Type B pancreatic cell (in vitro differentiated cells): ENCODE data around the gene LRRC63. TPM values are rescaled to one million over a fixed set of nuclear protein-coding genes. Genes with fewer than 3 reads are reported as not detected.
"Not testable (repeated sequence)": the region's sequence is repeated elsewhere in the genome, so short reads cannot be mapped to it uniquely, and the experiment has no call there.

ENCODE experiments used
- DNase-seq: peaks from one replicate; pipeline ENCODE4 v3.0.0; 2021; ENCODE audit warnings: mixed read lengths; ENCODE audit not compliant: unreplicated experiment; ENCODE audit errors: extremely low spot score
- H3K27ac Mint-ChIP-seq: 2 replicates; pipeline ENCODE4 v1.8.0; 2021; ENCODE audit warnings: mild to moderate bottlenecking, mixed read lengths
- H3K27me3 Mint-ChIP-seq: 2 replicates; pipeline ENCODE4 v1.8.0; 2021; ENCODE audit warnings: mixed read lengths
- H3K36me3 Mint-ChIP-seq: 2 replicates; pipeline ENCODE4 v1.8.0; 2021; ENCODE audit warnings: mixed read lengths
- H3K4me1 Mint-ChIP-seq: one replicate; pipeline ENCODE4 v1.8.0; 2021; ENCODE audit warnings: mixed read lengths; ENCODE audit not compliant: unreplicated experiment
- H3K4me3 Mint-ChIP-seq: 2 replicates; pipeline ENCODE4 v1.8.0; 2021; ENCODE audit warnings: mild to moderate bottlenecking, mixed read lengths
- H3K9me3 Mint-ChIP-seq: 2 replicates; pipeline ENCODE4 v1.8.0; 2021; ENCODE audit warnings: mixed read lengths
- CTCF ChIP-seq: fragments of 200-600 bp; sonication (generic); conservative IDR thresholded peaks from 2 replicates; pipeline ENCODE4 v1.5.0; 2021; ENCODE audit warnings: antibody characterized with exemption, mild to moderate bottlenecking
- total RNA-seq: library from RNA; stranded (reverse); gene quantifications from 2 replicates; pipeline ENCODE4 v1.2.1, GENCODE V29; 2021; ENCODE audit warnings: low replicate concordance

LRRC63 gene
- total RNA-seq, 1 donor from 2014 or later = 0.24 TPM

DNA sequence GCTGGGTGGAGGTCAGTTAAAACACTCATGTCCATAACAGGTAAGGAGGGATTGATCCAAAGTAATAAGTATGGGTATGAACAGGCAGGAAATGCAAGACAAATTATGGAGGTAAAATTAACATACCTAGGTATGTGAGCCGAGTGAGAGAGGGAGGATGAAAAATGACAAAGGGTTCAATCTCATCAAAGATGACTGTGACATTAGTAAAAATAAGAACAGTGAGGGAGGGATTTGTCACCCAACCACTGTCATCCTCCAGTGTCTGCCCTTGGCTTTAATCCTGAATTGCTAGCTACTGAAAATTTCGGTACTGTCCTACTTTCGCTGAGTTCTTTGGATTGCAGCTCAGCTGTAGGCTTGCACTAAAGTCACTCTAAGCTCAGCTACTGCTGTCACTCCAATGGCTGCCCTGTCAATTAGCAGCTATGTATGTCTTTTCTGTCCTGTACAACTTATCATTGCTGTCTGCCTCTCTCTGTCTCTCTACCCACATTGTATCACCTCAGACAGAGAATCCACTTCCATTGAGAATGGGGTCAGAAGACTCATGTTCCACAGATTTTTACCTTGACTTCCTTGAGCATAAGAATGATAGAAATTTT lies 62.5 kb downstream of the LRRC63 start:
- no peaks in the 10 kb centered on the region for H3K27me3 Mint-ChIP-seq
- H3K4me3 Mint-ChIP-seq = no peak overlapping the region
- TF ChIP-seq CTCF = no peak
- no peak overlapping the region for H3K27ac Mint-ChIP-seq
- H3K36me3 Mint-ChIP-seq = no peaks in the 10 kb centered on the region
- no peaks in the 10 kb centered on the region for H3K9me3 Mint-ChIP-seq
- peaks cover 4% of the 10 kb centered on the region for H3K4me1 Mint-ChIP-seq
- no peak for DNase-seq

GRCh38 chr13:46278474-46278873 lies 66.7 kb downstream of the LRRC63 start:
- Mint-ChIP-seq H3K27me3 (no peaks in the 10 kb centered on the region), H3K4me1 (peaks cover 9% of the 10 kb centered on the region), H3K9me3 (no peaks in the 10 kb centered on the region), H3K4me3 (no peak overlapping the region), H3K27ac (peak overlapping the region; percentile 47), H3K36me3 (no peaks in the 10 kb centered on the region)
- DNase-seq = no peak
- no peak for TF ChIP-seq CTCF

DNA sequence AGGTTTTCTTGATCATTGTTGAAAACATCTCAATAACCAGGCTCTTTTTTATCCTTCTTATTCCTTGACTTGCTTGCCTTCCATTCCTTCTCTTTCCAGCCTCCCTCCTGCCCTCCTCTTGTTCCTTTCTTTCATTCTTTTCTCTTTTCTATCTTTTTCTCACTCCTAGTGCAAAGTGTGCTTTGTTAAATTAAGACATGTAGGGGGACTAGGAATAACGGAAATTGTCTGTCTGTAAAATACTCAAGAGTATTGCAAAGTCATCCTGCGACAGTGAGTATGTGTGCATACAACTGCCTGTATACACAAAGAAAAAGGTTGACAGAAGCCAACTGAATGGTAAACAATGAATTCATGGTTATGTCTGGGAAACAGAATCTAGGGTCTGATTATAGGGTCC lies 70.1 kb downstream of the LRRC63 start:
- H3K4me3 Mint-ChIP-seq = no peak overlapping the region
- H3K27me3 Mint-ChIP-seq = no peaks in the 10 kb centered on the region
- no peak for TF ChIP-seq CTCF
- DNase-seq = no peak
- no peaks in the 10 kb centered on the region for H3K36me3 Mint-ChIP-seq
- no peaks in the 10 kb centered on the region for H3K9me3 Mint-ChIP-seq
- H3K27ac Mint-ChIP-seq = no peak overlapping the region
- peaks cover 9% of the 10 kb centered on the region for H3K4me1 Mint-ChIP-seq

DNA sequence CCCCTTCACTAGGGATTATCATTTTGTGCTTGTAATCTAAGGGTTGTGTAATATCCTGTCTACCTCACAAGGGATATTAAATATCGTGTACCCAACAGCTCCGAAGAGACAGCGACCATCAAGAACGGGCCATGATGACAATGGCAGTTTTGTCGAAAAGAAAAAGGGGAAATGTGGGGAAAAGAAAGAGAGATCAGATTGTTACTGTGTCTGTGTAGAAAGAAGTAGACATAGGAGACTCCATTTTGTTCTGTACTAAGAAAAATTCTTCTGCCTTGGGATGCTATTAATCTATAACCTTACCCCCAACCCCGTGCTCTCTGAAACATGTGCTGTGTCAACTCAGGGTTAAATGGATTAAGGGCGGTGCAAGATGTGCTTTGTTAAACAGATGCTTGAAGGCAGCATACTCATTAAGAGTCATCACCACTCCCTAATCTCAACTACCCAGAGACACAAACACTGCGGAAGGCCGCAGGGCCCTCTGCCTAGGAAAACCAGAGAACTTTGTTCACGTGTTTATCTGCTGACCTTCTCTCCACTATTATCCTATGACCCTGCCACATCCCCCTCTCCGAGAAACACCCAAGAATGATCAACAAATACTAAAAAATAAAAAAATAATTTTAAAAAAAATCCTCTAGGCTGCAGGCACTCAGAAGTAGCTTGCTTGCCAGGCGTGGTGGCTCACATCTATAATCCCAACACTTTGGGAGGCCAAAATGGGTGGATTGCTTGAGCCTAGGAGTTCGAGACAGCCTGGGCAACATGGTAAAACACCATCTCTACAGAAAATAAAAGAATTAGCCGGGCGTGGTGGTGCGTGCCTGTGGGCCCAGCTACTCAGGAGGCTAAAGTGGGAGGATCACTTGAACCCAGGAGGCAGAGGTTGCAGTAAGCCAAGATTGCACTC lies 72.4 kb downstream of the LRRC63 start:
- H3K27me3 Mint-ChIP-seq, H3K36me3 Mint-ChIP-seq, H3K4me1 Mint-ChIP-seq, H3K4me3 Mint-ChIP-seq, H3K9me3 Mint-ChIP-seq, DNase-seq, H3K27ac Mint-ChIP-seq: not testable (repeated sequence)

DNA sequence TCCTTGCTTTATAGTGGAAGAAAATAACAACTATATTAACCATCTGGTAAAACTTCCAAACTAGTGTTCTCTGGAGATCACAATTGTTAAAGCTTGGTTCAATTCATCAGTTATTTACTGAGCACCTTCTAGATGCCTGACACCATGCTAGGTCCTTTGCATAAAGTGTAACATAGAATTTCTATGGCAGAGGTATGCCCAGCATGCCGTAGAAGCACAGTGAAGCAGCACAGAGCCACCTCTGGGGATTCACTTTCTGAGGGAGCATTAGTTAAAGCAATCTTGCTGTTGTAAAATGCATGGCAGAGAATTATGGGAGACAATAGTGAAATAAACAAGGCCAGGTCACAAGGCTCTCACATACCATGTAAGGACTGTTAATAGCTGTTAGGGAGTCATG lies 75.2 kb downstream of the LRRC63 start:
- Mint-ChIP-seq H3K4me1 (peaks cover 6% of the 10 kb centered on the region), H3K36me3 (no peaks in the 10 kb centered on the region), H3K27ac (no peak overlapping the region), H3K4me3 (no peak overlapping the region), H3K9me3 (no peaks in the 10 kb centered on the region), H3K27me3 (no peaks in the 10 kb centered on the region)
- TF ChIP-seq CTCF = no peak
- no peak for DNase-seq

DNA sequence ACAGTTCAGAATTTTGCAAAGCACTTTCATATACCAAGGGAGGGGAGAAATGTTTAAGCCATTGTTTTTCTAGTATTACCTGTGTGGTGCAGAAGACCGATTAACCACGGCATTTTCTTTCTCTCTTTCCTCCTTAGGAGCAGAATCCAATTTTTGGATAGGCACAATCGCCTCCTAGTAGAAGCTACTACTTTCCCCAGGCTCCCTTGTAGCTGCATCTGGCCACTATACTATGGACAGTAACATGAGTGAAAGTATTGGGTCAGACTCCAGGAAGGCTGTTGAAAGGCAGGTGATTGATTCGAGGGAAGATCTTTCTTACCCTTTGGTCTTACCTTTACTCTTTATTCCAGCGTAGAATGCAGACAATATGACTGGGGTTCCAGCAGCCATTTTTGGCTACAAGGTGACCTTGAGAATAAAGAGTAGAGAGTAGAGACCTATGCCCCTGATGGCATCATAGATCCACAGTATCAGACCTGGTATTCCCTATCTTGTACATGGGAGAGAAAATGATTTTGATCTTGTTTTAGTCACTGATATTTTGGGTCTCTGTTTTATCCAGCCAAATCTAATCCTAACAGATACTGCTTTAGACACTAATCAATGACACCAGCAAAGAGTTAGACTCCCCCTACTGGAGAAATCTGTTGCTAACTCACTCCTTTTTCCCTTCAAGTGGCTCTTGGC lies 77.0 kb downstream of the LRRC63 start:
- Mint-ChIP-seq H3K27ac (no peak overlapping the region), H3K36me3 (no peaks in the 10 kb centered on the region), H3K27me3 (no peaks in the 10 kb centered on the region), H3K4me3 (no peak overlapping the region), H3K9me3 (no peaks in the 10 kb centered on the region), H3K4me1 (peaks cover 6% of the 10 kb centered on the region)
- TF ChIP-seq CTCF = peak; percentile 87
- DNase-seq = no peak
